Neuronal stem cell (in vitro differentiated cells): ENCODE data around the gene LEPROT.

Experiments
- DNase-seq: peaks from one replicate; pipeline ENCODE4 v3.0.0-alpha.2; 2013; ENCODE audit warnings: low spot score
- H2AFZ ChIP-seq: one replicate; pipeline ENCODE4 v1.6.1; 2013; ENCODE audit warnings: mild to moderate bottlenecking, low read length, inconsistent platforms
- H2AK5ac ChIP-seq: 2 replicates; pipeline ENCODE4 v1.6.1; 2013; ENCODE audit warnings: low read depth, mild to moderate bottlenecking, inconsistent platforms, low read length, moderate library complexity, mixed read lengths
- H2BK120ac ChIP-seq: 2 replicates; pipeline ENCODE4 v1.6.1; 2013; ENCODE audit warnings: low read depth, mild to moderate bottlenecking, inconsistent platforms, low read length, moderate library complexity, mixed read lengths
- H2BK12ac ChIP-seq: one replicate; pipeline ENCODE4 v1.6.1; 2013; ENCODE audit warnings: low read length, inconsistent platforms
- H2BK15ac ChIP-seq: 2 replicates; pipeline ENCODE4 v1.6.1; 2013; ENCODE audit warnings: mild to moderate bottlenecking, low read length, inconsistent platforms, mixed read lengths
- H2BK5ac ChIP-seq: one replicate; pipeline ENCODE4 v1.6.1; 2013; ENCODE audit warnings: inconsistent platforms, mild to moderate bottlenecking, low read length, moderate library complexity
- H3K14ac ChIP-seq: one replicate; pipeline ENCODE4 v1.6.1; 2013; ENCODE audit warnings: low read length, inconsistent platforms
- H3K18ac ChIP-seq: 2 replicates; pipeline ENCODE4 v1.6.1; 2013; ENCODE audit warnings: low read length, inconsistent platforms
- H3K23ac ChIP-seq: 2 replicates; pipeline ENCODE4 v1.6.1; 2013; ENCODE audit warnings: low read depth, mild to moderate bottlenecking, mixed read lengths, low read length, inconsistent platforms; ENCODE audit not compliant: poor library complexity
- H3K27ac ChIP-seq: replicated peaks from 3 replicates; pipeline ENCODE4 v1.5.1; 2013; ENCODE audit warnings: low read length, inconsistent platforms
- H3K27me3 ChIP-seq, 3 experiments: 2 replicates each; pipeline ENCODE4 v1.6.1; 2013; ENCODE audit warnings: low read length in 3 of 3, mild to moderate bottlenecking in 2 of 3, inconsistent platforms in 1 of 3, low read depth in 1 of 3, mixed read lengths in 1 of 3, moderate library complexity in 1 of 3; ENCODE audit not compliant: control insufficient read depth in 3 of 3, insufficient read depth in 3 of 3
- H3K36me3 ChIP-seq, 2 donors: replicated peaks in 1 of 2; 2 replicates each; pipeline ENCODE4 v1.6.1; 2013; ENCODE audit warnings: low read length in 2 of 2; ENCODE audit not compliant: control insufficient read depth in 2 of 2, insufficient read depth in 2 of 2
- H3K4ac ChIP-seq: 2 replicates; pipeline ENCODE4 v1.6.1; 2013; ENCODE audit warnings: inconsistent platforms, mild to moderate bottlenecking, low read length, moderate library complexity
- H3K4me1 ChIP-seq, 2 donors: 1 replicate in 1 of 2; 2 replicates in 1 of 2; pipeline ENCODE4 v1.6.1; 2013; ENCODE audit warnings: low read length in 2 of 2, low read depth in 1 of 2; ENCODE audit not compliant: control insufficient read depth in 2 of 2, insufficient read depth in 1 of 2
- H3K4me2 ChIP-seq: one replicate; pipeline ENCODE4 v1.6.1; 2013; ENCODE audit warnings: mild to moderate bottlenecking, low read length, inconsistent platforms; ENCODE audit not compliant: insufficient read depth, poor library complexity, severe bottlenecking
- H3K4me3 ChIP-seq, 2 donors: 2 replicates each; pipeline ENCODE4 v1.5.1; 2013; ENCODE audit warnings: low read length in 2 of 2, mild to moderate bottlenecking in 2 of 2, inconsistent platforms in 1 of 2, moderate library complexity in 1 of 2
- H3K79me1 ChIP-seq: one replicate; pipeline ENCODE4 v1.6.1; 2013; ENCODE audit warnings: low read depth, mild to moderate bottlenecking, inconsistent platforms, low read length, moderate library complexity
- H3K9ac ChIP-seq: one replicate; pipeline ENCODE4 v1.6.1; 2013; ENCODE audit warnings: mild to moderate bottlenecking, low read depth, low read length, inconsistent platforms; ENCODE audit not compliant: poor library complexity
- H3K9me3 ChIP-seq, 2 donors: replicated peaks in 1 of 2; 2 replicates each; pipeline versions ENCODE3 to v1.6.1; 2013; ENCODE audit warnings: low read length in 2 of 2, mild to moderate bottlenecking in 2 of 2, inconsistent platforms in 1 of 2, low read depth in 1 of 2, mixed read lengths in 1 of 2, moderate library complexity in 1 of 2; ENCODE audit not compliant: control insufficient read depth in 2 of 2, insufficient read depth in 1 of 2
- H4K8ac ChIP-seq: one replicate; pipeline ENCODE4 v1.6.1; 2013; ENCODE audit warnings: low read depth, mild to moderate bottlenecking, inconsistent platforms, low read length, moderate library complexity
- H4K91ac ChIP-seq: one replicate; pipeline ENCODE4 v1.6.1; 2013; ENCODE audit warnings: low read length, low read depth, mild to moderate bottlenecking, inconsistent platforms; ENCODE audit not compliant: poor library complexity
- WGBS, 2 donors: extraction: QIAGEN DNeasy Blood & Tissue Kit; methylation state at CpG; one replicate each; pipeline ENCODE4 v1.1.7; 2013; ENCODE audit warnings: missing lambda C conversion rate in 2 of 2, mixed read lengths in 1 of 2; ENCODE audit not compliant: insufficient read length in 2 of 2, insufficient replicate concordance in 1 of 2; ENCODE audit errors: extremely low coverage in 2 of 2; 5-methylcytosine and 5-hydroxymethylcytosine counted together

Gene LEPROT

DNA sequence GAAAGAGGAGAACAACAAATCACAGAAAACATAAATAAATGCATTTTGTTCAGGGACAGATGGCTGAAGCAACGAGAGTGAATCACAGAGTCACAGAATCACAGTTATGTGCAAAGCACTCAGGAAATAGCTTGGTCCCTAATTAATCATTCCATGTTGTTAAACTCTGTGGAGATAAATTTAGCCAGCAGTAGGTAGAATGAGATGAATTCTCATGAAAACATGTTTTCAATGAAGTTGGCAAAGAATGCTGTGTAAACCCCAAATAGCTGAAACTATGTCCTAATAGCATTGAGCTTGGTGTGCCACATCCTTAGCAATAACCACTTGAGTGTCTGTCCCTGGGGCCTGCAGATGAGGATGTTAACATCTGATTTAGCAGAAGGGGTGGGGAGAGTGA lies 20.4 kb downstream of the LEPROT start:
- Histone ChIP-seq H2BK12ac (no peak overlapping the region), H2BK5ac (no peak overlapping the region), H4K8ac (no peak overlapping the region), H3K27me3 (no peaks in the 10 kb centered on the region), H2AFZ (no peak overlapping the region), H3K23ac (no peak overlapping the region), H3K4me3 (no peak overlapping the region), H2BK120ac (no peak overlapping the region), H4K91ac (no peak overlapping the region), H3K4me1 (no peaks in the 10 kb centered on the region), H3K79me1 (no peaks in the 10 kb centered on the region), H3K27ac (no peak overlapping the region), H3K4ac (no peak overlapping the region), H3K36me3 (peaks cover 0 to 3% of the 10 kb centered on the region in 2 donors), H3K14ac (no peak overlapping the region), H3K18ac (no peak overlapping the region), H2AK5ac (no peak overlapping the region), H3K9ac (no peak overlapping the region), H2BK15ac (no peak overlapping the region), H3K4me2 (no peak overlapping the region), H3K9me3 (no peaks in the 10 kb centered on the region)
- no CpG with 5 or more reads among the region's 1 CpG for WGBS, 2 donors
- DNase-seq: no peak

DNA sequence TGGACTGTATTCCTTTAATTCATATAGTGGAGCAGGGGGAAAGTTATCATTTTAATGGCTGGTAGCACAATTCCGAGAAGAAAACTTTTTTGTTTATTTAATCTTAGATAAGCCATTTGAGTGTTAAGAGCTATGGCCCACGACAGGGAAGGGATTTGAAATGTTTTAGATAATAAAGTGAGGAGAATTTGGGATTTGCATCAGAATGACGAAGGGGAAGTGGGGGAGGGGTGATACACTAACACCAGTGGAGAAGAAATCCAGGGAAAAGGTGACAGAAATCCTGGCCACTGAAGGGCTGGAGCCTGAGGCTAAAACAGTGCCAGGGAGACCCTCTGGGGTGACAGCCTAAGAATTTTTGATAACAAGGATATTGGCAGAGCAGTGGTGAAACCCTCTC lies 21.0 kb downstream of the LEPROT start:
- H2AFZ ChIP-seq: no peak overlapping the region
- H3K27ac ChIP-seq: no peak overlapping the region
- no peaks in the 10 kb centered on the region for H3K27me3 ChIP-seq
- peaks cover 0 to 3% of the 10 kb centered on the region in 2 donors for H3K36me3 ChIP-seq
- H2BK12ac ChIP-seq: no peak overlapping the region
- H3K4me3 ChIP-seq: no peak overlapping the region
- no peak overlapping the region for H3K23ac ChIP-seq
- WGBS, 2 donors: 100% methylated on average over 1 of the region's 3 CpGs
- no peaks in the 10 kb centered on the region for H3K79me1 ChIP-seq
- no peak overlapping the region for H2BK15ac ChIP-seq
- no peak overlapping the region for H2AK5ac ChIP-seq
- H3K18ac ChIP-seq: no peak overlapping the region
- no peak for DNase-seq
- no peak overlapping the region for H2BK5ac ChIP-seq
- no peak overlapping the region for H3K4ac ChIP-seq
- no peak overlapping the region for H4K91ac ChIP-seq
- no peak overlapping the region for H2BK120ac ChIP-seq
- no peak overlapping the region for H3K14ac ChIP-seq
- H3K4me2 ChIP-seq: no peak overlapping the region
- no peaks in the 10 kb centered on the region for H3K4me1 ChIP-seq
- no peak overlapping the region for H3K9ac ChIP-seq
- no peak overlapping the region for H4K8ac ChIP-seq
- H3K9me3 ChIP-seq: no peaks in the 10 kb centered on the region

DNA sequence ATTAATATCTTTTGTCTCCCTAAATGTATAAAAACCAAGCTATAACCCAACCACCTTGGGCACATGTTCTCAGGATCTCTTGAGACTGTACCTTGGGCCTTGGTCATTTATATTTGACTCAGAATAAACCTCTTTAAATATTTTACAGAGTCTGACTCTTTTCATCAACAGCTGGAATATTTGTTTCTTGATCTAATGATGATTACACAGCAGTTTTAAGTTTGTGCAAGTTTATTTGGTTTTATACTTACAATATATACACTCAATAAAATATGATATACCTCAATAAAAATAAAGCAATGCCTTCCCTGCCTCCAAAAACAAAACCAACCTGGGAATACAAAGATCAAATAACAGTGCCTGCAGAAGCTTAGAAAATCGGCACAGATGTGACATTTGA lies 22.0 kb downstream of the LEPROT start:
- DNase-seq: no peak
- Histone ChIP-seq H3K14ac (no peak overlapping the region), H3K4me2 (no peak overlapping the region), H2AK5ac (no peak overlapping the region), H3K79me1 (no peaks in the 10 kb centered on the region), H3K36me3 (no peaks in the 10 kb centered on the region), H2BK120ac (no peak overlapping the region), H2BK12ac (no peak overlapping the region), H3K27me3 (no peaks in the 10 kb centered on the region), H4K91ac (no peak overlapping the region), H4K8ac (no peak overlapping the region), H3K4ac (no peak overlapping the region), H2AFZ (no peak overlapping the region), H3K4me1 (no peaks in the 10 kb centered on the region), H3K9me3 (no peaks in the 10 kb centered on the region), H3K23ac (no peak overlapping the region), H2BK15ac (no peak overlapping the region), H3K18ac (no peak overlapping the region), H3K27ac (no peak overlapping the region), H2BK5ac (no peak overlapping the region), H3K4me3 (peak overlapping the region in 1 of 2 donors; percentile 46), H3K9ac (no peak overlapping the region)
- WGBS, 2 donors: no CpG with 5 or more reads among the region's 1 CpG

DNA sequence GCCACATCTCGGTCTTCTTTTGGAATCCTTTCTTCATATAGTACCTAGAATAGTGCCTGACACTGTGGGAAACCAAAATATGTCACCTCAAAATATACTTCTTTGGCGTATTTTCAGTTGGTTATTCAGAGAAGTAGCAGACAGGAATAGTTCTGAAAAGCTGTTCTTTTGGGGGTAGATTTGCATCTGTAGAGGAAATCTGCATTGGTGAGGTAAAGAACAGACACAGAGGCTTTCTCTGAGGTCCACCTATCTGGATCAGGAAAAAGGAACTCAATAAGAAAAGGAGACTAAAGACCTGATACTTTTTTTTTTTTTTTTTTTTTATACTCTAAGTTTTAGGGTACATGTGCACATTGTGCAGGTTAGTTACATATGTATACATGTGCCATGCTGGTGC lies 23.2 kb downstream of the LEPROT start:
- no CpG with 5 or more reads among the region's 2 CpGs for WGBS, 2 donors
- Histone ChIP-seq H3K4me1 (no peaks in the 10 kb centered on the region), H3K4me3 (no peak overlapping the region), H2AK5ac (no peak overlapping the region), H3K18ac (no peak overlapping the region), H3K79me1 (no peaks in the 10 kb centered on the region), H3K14ac (no peak overlapping the region), H3K23ac (no peak overlapping the region), H2BK120ac (no peak overlapping the region), H3K4me2 (no peak overlapping the region), H3K9ac (no peak overlapping the region), H2BK15ac (no peak overlapping the region), H4K91ac (no peak overlapping the region), H2AFZ (no peak overlapping the region), H3K4ac (no peak overlapping the region), H2BK5ac (no peak overlapping the region), H4K8ac (no peak overlapping the region), H3K27ac (no peak overlapping the region), H3K9me3 (no peaks in the 10 kb centered on the region), H3K27me3 (no peaks in the 10 kb centered on the region), H2BK12ac (no peak overlapping the region), H3K36me3 (no peaks in the 10 kb centered on the region)
- no peak for DNase-seq
